Peyer's patch (tissue), 4 donors: ENCODE measurements around the gene CPPED1. TPM values are rescaled to one million over a fixed set of nuclear protein-coding genes. Genes with fewer than 3 reads are reported as not detected.

Experiments used
- DNase-seq, 3 donors: peaks; one replicate each; pipeline ENCODE4 v3.0.0-alpha.2; 2017 to 2019
- H3K27ac ChIP-seq, 4 donors: fragments of 200-600 bp; sonication (generic); one replicate each; pipeline ENCODE4 v1.5.1; 2016 to 2019
- H3K27me3 ChIP-seq, 2 donors: fragments of 200-600 bp; sonication (generic); one replicate each; pipeline ENCODE4 v1.5.1; 2019
- H3K36me3 ChIP-seq, 3 donors: fragments of 200-600 bp; sonication (generic); one replicate each; pipeline ENCODE4 v1.5.1; 2016 to 2019
- H3K4me1 ChIP-seq, 4 donors: fragments of 200-600 bp; sonication (generic); one replicate each; pipeline ENCODE4 v1.5.1; 2016 to 2019
- H3K4me3 ChIP-seq, 4 donors: fragments of 200-600 bp; sonication (generic); 1 replicate in 3 of 4; 2 replicates in 1 of 4; pipeline ENCODE4 v1.5.1; 2016 to 2019; ENCODE audit warnings: mild to moderate bottlenecking in 1 of 4
- H3K9me3 ChIP-seq, 4 donors: fragments of 200-600 bp; sonication (generic); one replicate each; pipeline ENCODE4 v1.5.1; 2016 to 2019; ENCODE audit warnings: mild to moderate bottlenecking in 1 of 4
- CTCF ChIP-seq, 6 experiments: fragments of 450-650 bp in 4 of 6; fragments of 200-600 bp in 2 of 6; sonication (generic) in 1 of 6; IDR thresholded peaks; one replicate each; pipeline ENCODE4 v1.5.1; 2017 to 2019; ENCODE audit warnings: antibody characterized with exemption in 6 of 6, mild to moderate bottlenecking in 3 of 6, moderate library complexity in 1 of 6
- POLR2A ChIP-seq, 2 donors: fragments of 450-650 bp; IDR thresholded peaks; one replicate each; pipeline ENCODE4 v1.5.1; 2017; ENCODE audit warnings: antibody characterized with exemption in 2 of 2, mild to moderate bottlenecking in 2 of 2, moderate library complexity in 2 of 2
- total RNA-seq, 4 donors: library from RNA; depleted of rRNA; stranded (reverse); fragments of >200 nt; gene quantifications; one replicate each; pipeline ENCODE4 v1.1.0, GENCODE V29; 2016

Gene CPPED1
- total RNA-seq, 4 donors from 2014 or later: 26.7 to 47.9 (median 36.3) TPM

GRCh38 chr16:12740986-12741610, 62.6 kb downstream of the CPPED1 start:
- Histone ChIP-seq H3K27ac (no peak overlapping the region), H3K27me3 (no peaks in the 10 kb centered on the region), H3K4me1 (no peaks in the 10 kb centered on the region), H3K4me3 (no peak overlapping the region), H3K36me3 (peaks cover 0 to 9% (median 0%) of the 10 kb centered on the region in 3 donors), H3K9me3 (no peaks in the 10 kb centered on the region)
- no peak for DNase-seq
- no peak for TF ChIP-seq CTCF (IDR thresholded peaks at IDR 0.05)
- TF ChIP-seq POLR2A (IDR thresholded peaks at IDR 0.05): no peak

- H3K27me3 ChIP-seq: no peaks in the 10 kb centered on the region
- H3K4me1 ChIP-seq: no peaks in the 10 kb centered on the region
- DNase-seq: no peak
- H3K36me3 ChIP-seq: peaks cover 0 to 17% (median 0%) of the 10 kb centered on the region in 3 donors
- H3K27ac ChIP-seq: no peak overlapping the region
- H3K4me3 ChIP-seq: no peak overlapping the region
- TF ChIP-seq CTCF (IDR thresholded peaks at IDR 0.05) (no peak), POLR2A (IDR thresholded peaks at IDR 0.05) (no peak)
- H3K9me3 ChIP-seq: no peaks in the 10 kb centered on the region
These were observed 63.9 kb downstream of the CPPED1 start for GRCh38 chr16:12739738-12740137.

GRCh38 chr16:12737563-12737962, 66.1 kb downstream of the CPPED1 start:
- H3K36me3 ChIP-seq: peaks cover 0 to 32% (median 0%) of the 10 kb centered on the region in 3 donors
- TF ChIP-seq CTCF (IDR thresholded peaks at IDR 0.05) (no peak), POLR2A (IDR thresholded peaks at IDR 0.05) (no peak)
- no peaks in the 10 kb centered on the region for H3K4me1 ChIP-seq
- H3K27me3 ChIP-seq: no peaks in the 10 kb centered on the region
- H3K4me3 ChIP-seq: no peak overlapping the region
- no peak for DNase-seq
- peaks cover 0 to 9% (median 0%) of the 10 kb centered on the region in 4 donors for H3K9me3 ChIP-seq
- no peak overlapping the region for H3K27ac ChIP-seq

GRCh38 chr16:12735805-12736204, 67.9 kb downstream of the CPPED1 start:
- Histone ChIP-seq H3K4me3 (no peak overlapping the region), H3K36me3 (peaks cover 0 to 23% (median 0%) of the 10 kb centered on the region in 3 donors), H3K9me3 (peaks cover 0 to 10% (median 0%) of the 10 kb centered on the region in 4 donors)

GRCh38 chr16:12732600-12732999, 71.1 kb downstream of the CPPED1 start:
- no peak overlapping the region for H3K27ac ChIP-seq
- no peaks in the 10 kb centered on the region for H3K27me3 ChIP-seq
- H3K4me1 ChIP-seq: no peaks in the 10 kb centered on the region
- TF ChIP-seq POLR2A (IDR thresholded peaks at IDR 0.05) (no peak), CTCF (IDR thresholded peaks at IDR 0.05) (no peak)
- H3K4me3 ChIP-seq: no peak overlapping the region
- peaks cover 0 to 23% (median 0%) of the 10 kb centered on the region in 3 donors for H3K36me3 ChIP-seq
- no peak for DNase-seq
- H3K9me3 ChIP-seq: peaks cover 0 to 10% (median 0%) of the 10 kb centered on the region in 4 donors

More at GRCh38 chr16:12735805-12736204, 67.9 kb downstream of the CPPED1 start:
- TF ChIP-seq POLR2A (IDR thresholded peaks at IDR 0.05) (no peak), CTCF (IDR thresholded peaks at IDR 0.05) (no peak)
- Histone ChIP-seq H3K27ac (no peak overlapping the region), H3K4me1 (no peaks in the 10 kb centered on the region), H3K27me3 (no peaks in the 10 kb centered on the region)
- DNase-seq: no peak
